GM18526 (cell line): Measurements from ENCODE around the gene SLC27A5.

Source experiments
- POLR2A ChIP-seq: IDR thresholded peaks from 3 replicates; pipeline ENCODE4 v1.6.1; 2011; ENCODE audit not compliant: insufficient read length; ENCODE audit errors: extremely low read depth

The SLC27A5 gene

DNA sequence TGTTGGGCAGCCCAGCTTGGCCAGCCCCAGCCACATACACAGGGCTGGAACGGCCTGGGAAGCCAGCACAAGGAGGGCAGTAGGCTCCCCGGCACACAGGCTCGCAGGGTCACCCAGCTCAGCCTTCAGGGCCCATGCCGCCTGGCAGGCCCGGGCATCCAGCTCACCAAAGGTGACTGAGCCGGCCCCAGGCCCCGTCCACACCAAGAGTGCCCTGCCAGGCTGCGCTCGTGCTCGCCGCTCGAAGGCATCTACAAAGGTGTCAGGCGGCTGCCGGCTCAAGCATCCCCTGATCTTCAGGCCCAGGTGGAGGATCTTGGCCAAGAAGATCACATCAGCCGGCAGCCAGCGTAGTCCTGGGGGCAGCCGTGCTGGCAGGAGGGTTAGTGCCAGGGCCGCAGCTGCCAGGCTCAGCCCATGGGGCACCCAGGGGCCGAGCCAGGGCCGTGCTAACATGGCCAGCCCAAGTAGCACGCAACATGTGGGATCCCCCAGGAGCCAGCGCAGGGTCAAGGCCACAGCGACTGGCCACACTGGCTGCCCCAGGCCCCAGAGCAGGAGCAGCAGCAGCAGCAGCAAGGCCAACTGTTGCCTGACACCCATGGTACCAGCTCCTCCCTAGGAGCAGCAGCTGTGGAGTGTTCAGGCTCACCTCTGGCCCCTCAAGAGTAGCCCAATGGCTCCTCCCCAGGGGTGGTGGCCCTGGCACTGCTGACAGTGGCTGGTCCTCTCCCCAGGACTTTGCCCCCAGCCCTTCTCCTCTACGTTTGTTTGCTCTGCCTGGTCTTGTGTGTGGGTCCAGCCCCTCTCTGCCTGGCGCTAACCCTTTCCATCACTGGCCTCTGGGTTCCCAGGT, at the start of gene SLC27A5:
SLC27A5 (minus strand) TSS at position 640 of the 856 bp plus-strand sequence; CDS start at position 603, 37 bp downstream.
- TF ChIP-seq POLR2A = no peak

- no peak for TF ChIP-seq POLR2A
These were observed 49.1 kb upstream of the SLC27A5 start for GRCh38 chr19:58560921-58561320.

GRCh38 chr19:58560007-58560887, 48.5 kb upstream of the SLC27A5 start:
- TF ChIP-seq POLR2A = no peak

GRCh38 chr19:58559275-58560006, 47.6 kb upstream of the SLC27A5 start:
- peak; percentile 72 for TF ChIP-seq POLR2A

GRCh38 chr19:58558623-58559274, 47.0 kb upstream of the SLC27A5 start:
- TF ChIP-seq POLR2A = no peak

- TF ChIP-seq POLR2A = no peak
These were observed 46.4 kb upstream of the SLC27A5 start, which contains the start of gene UBE2M for GRCh38 chr19:58558066-58558622. Gene UBE2M, minus strand, starts transcription at chr19:58558611. Its CDS starts 230 bp downstream, at chr19:58558381.

- no peak for TF ChIP-seq POLR2A
These were observed 45.7 kb upstream of the SLC27A5 start for GRCh38 chr19:58557221-58558065.

DNA sequence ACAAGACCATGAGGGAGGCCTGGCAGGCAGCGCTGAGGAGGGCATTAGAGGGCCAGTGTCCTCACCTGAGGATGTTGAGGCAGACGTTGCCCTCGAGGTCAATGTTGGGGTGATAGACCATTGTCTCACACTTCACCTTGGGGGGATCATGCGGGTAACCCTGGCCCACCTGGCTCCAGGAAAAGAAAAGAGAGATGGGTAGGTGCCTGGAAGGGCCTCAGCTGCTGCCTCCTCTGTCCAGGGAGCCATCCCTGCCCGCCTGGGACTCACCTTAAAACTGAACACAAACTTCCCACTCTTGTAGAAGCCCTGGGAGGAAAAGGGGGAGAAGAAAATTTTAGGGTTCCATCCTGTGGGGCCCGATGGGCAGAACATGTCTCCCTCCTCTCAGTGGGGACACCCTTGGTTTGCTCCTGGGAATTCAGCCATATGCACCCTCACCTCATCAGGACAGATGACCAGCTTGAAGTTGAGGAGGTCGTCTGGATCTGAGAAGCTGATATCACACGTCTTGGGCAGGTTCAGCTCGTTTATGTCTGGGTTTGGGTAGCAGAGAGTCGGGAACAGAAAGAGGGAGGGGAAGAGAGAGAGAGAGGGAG, 44.9 kb upstream of the SLC27A5 start:
- TF ChIP-seq POLR2A = no peak

GRCh38 chr19:58555920-58556621, 44.3 kb upstream of the SLC27A5 start:
- TF ChIP-seq POLR2A = no peak

DNA sequence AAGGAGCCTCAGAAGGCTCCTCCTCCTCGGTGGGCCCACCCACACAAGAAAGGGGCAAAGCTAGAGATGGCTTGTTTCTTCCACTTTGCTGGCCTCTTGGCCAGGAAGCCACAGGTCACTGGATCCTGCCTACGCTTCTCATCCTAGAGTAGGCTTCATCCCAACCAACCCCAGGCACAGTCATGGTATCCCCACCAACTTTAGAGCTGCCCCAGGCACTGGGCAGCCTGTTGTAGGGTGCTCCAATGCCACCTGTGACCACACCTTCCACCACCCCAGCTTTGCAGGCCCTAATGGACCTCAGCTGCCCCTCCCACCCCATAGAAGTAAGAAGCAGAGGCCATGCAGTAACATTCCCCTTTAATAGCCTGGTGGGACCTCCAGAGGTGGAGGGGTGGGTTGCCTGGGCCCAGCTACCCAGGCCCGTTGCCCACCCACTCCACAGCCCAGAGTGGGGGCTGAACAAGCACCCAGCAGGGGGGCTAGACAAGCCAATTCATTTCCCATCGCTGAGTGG, 43.6 kb upstream of the SLC27A5 start:
- TF ChIP-seq POLR2A = no peak

DNA sequence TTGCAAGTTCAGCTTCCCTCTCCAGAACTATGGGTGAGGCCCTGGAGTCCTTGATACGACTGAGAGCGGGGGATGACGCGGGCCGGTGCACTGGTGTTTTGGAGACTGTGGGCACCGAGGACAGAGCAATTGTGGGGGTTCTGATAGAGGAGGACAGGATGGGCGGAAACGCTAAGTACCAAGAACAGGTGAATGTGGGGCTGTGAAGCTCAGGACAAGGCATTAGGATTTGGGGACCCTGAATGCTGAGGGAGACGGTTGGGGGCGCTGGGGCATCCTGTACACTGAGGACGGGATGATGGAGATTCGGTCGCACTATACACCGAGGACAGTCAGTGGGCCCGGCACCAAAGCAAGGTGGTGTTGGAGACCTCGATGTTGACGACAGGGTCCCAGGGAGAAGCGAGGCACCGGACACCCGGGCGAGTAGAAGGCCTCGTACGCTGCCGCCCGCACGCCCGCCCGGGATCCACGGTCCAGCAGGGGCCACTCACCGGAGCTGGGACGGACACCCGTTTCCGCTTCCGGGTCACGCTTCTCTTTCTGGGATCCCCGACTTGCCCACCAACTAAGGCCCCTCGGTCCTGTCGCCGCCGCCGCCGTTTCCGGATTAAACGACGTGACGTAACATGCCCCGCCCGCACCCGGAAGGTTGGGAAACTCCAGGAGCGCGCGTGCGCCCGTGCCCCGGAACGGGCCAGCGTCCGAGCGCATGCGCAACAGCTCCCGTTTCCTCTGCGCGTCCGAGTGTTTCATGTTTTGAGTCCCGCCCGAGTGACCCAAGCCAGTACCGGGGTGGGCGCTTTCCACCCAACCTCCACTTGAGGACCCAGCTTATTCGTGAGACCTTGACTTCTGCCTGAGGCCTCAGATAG, 42.9 kb upstream of the SLC27A5 start, which contains the start of gene CHMP2A:
CHMP2A (minus strand) TSS at position 612 of the 875 bp plus-strand sequence. CDS start 893 bp downstream, outside the sequence.
- TF ChIP-seq POLR2A = peak; percentile 80
